RWPE2 (cell line): Measurements from ENCODE around the gene HELZ.

Source experiments
- ATAC-seq: fragments of 200-7000 bp; cut with Tn5 transposase; 3 replicates; pipeline ENCODE4 v1.9.1; 2021; ENCODE audit warnings: low read depth
- DNase-seq: peaks from one replicate; pipeline ENCODE4 v3.0.0-alpha.2; 2020; ENCODE audit warnings: low spot score
- H3K27ac ChIP-seq: fragments of 450-650 bp; 2 replicates; pipeline ENCODE4 v1.5.1; 2017; ENCODE audit warnings: mild to moderate bottlenecking; ENCODE audit not compliant: poor library complexity, severe bottlenecking
- H3K27me3 ChIP-seq: fragments of 250-450 bp; sonication (Bioruptor Pico); 2 replicates; pipeline ENCODE4 v1.5.1; 2021; ENCODE audit warnings: mild to moderate bottlenecking, moderate library complexity; ENCODE audit not compliant: insufficient read depth, poor library complexity, severe bottlenecking
- H3K36me3 ChIP-seq: fragments of 250-450 bp; sonication (Bioruptor Pico); 2 replicates; pipeline ENCODE4 v1.5.1; 2020; ENCODE audit warnings: low read depth, mild to moderate bottlenecking, moderate library complexity
- H3K4me1 ChIP-seq: fragments of 250-450 bp; sonication (Bioruptor Pico); 2 replicates; pipeline ENCODE4 v1.5.1; 2021; ENCODE audit warnings: mild to moderate bottlenecking, moderate library complexity; ENCODE audit not compliant: insufficient read depth, poor library complexity, severe bottlenecking
- H3K4me3 ChIP-seq: fragments of 250-450 bp; sonication (Bioruptor Pico); 2 replicates; pipeline ENCODE4 v1.5.1; 2021; ENCODE audit warnings: mild to moderate bottlenecking, moderate library complexity; ENCODE audit not compliant: severe bottlenecking
- H3K9me3 ChIP-seq: fragments of 250-450 bp; sonication (Bioruptor Pico); 2 replicates; pipeline ENCODE4 v1.5.1; 2021; ENCODE audit warnings: mild to moderate bottlenecking, moderate library complexity; ENCODE audit not compliant: severe bottlenecking
- TF ChIP-seq, protein P1 (sequence below): fragments of 450-650 bp; IDR thresholded peaks from one replicate; pipeline ENCODE4 v1.5.1; 2017; ENCODE audit warnings: mild to moderate bottlenecking, moderate library complexity; ENCODE audit not compliant: poor library complexity, severe bottlenecking

Gene HELZ

DNA sequence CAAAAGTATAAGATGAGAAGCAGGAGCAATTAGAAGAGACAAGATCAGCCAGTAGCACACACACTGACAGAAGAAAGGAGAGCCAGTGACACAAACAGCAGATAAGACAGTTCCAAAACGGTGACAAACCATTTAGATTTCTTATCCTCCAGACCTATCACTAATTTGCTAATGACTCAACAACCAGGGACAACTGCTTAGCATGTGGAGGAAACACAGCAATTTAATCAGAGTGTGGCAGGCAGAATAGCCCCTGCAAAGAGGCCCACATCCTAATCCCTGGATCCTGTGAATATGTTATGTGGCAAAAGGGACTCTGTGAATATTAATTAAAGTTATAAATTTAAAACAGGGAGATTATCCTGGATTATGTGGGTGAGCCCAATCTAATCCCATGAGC lies 119.6 kb downstream of the HELZ start:
- H3K4me3 ChIP-seq = no peak overlapping the region
- no peaks in the 10 kb centered on the region for H3K9me3 ChIP-seq
- DNase-seq (no peak), ATAC-seq (no peak)
- H3K27ac ChIP-seq = no peak overlapping the region
- no peaks in the 10 kb centered on the region for H3K4me1 ChIP-seq
- no peaks in the 10 kb centered on the region for H3K27me3 ChIP-seq
- H3K36me3 ChIP-seq = peaks cover 94% of the 10 kb centered on the region
- TF ChIP-seq, protein P1, sequence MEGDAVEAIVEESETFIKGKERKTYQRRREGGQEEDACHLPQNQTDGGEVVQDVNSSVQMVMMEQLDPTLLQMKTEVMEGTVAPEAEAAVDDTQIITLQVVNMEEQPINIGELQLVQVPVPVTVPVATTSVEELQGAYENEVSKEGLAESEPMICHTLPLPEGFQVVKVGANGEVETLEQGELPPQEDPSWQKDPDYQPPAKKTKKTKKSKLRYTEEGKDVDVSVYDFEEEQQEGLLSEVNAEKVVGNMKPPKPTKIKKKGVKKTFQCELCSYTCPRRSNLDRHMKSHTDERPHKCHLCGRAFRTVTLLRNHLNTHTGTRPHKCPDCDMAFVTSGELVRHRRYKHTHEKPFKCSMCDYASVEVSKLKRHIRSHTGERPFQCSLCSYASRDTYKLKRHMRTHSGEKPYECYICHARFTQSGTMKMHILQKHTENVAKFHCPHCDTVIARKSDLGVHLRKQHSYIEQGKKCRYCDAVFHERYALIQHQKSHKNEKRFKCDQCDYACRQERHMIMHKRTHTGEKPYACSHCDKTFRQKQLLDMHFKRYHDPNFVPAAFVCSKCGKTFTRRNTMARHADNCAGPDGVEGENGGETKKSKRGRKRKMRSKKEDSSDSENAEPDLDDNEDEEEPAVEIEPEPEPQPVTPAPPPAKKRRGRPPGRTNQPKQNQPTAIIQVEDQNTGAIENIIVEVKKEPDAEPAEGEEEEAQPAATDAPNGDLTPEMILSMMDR = no peak

DNA sequence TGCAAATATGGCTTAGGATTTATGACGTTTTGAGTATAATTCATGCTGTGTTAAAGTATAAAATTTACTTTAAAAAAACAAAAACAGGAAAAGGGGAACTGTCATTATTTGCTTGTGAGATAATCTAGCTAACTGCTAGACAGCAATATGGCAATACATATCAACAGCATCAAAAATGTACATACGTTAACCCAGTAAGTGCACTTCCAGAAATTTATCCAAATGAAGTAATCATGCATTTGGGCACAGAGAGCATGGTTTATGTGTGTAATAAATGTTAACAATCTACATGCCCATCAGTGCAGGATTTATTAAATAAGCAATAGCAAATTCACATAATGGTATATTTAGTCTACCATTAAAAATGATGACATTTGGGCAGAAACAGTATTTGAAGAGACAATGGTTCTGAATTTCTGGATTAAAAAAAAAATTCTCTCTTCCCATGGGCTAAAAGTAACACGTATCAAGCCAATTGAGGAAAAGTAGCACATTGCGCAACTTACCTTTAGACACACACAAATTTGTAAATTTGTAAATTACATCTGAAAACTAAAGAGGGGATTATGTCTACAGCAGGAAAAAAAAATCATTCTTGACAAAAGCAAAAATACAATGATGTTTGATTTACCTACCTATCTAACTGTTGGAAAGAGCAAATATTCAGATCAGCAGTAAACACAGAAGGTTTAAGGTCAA lies 120.4 kb downstream of the HELZ start:
- Histone ChIP-seq H3K36me3 (peaks cover 94% of the 10 kb centered on the region), H3K27ac (no peak overlapping the region), H3K4me1 (no peaks in the 10 kb centered on the region), H3K9me3 (no peaks in the 10 kb centered on the region), H3K4me3 (no peak overlapping the region), H3K27me3 (no peaks in the 10 kb centered on the region)
- ATAC-seq (no peak), DNase-seq (no peak)
- TF ChIP-seq, protein P1 = no peak

GRCh38 chr17:67123699-67124098 lies 121.3 kb downstream of the HELZ start:
- TF ChIP-seq, protein P1 = no peak

DNA sequence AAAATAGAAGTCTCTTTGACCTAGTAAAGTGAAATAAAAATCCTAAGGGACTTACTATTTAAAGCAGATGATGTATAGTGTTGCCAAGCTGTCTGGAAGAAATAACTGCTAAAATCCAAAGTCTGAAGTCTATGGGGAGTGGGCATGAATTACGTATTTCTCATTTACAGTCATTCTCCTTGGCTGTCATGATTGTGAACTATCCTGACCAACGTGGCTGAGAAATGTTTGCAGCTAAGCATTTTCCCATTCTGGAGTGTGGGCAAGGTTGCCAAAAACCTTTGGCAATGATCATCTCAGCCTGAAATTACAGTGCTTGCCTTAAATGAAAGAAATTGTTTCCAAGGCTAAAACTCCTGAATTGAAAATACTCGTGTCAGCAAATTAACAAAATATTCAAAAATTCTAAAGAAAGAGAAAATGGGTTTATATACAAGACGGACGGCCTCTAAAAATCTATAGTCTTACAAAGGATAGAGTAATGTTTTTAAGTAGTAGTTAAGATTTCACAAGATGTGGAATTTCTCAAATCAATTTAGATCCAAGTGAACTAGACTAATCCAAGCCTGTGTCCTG lies 123.6 kb downstream of the HELZ start:
- H3K36me3 ChIP-seq = peaks cover 93% of the 10 kb centered on the region
- TF ChIP-seq, protein P1 = no peak

More at GRCh38 chr17:67123699-67124098, 121.3 kb downstream of the HELZ start:
- DNase-seq (no peak), ATAC-seq (no peak)
- Histone ChIP-seq H3K9me3 (no peaks in the 10 kb centered on the region), H3K27ac (no peak overlapping the region), H3K27me3 (no peaks in the 10 kb centered on the region), H3K36me3 (peaks cover 94% of the 10 kb centered on the region), H3K4me3 (no peak overlapping the region), H3K4me1 (no peaks in the 10 kb centered on the region)

GRCh38 chr17:67119102-67119501 lies 125.9 kb downstream of the HELZ start:
- ATAC-seq = no peak
- Histone ChIP-seq H3K36me3 (peaks cover 95% of the 10 kb centered on the region), H3K4me1 (no peaks in the 10 kb centered on the region), H3K9me3 (peaks cover 3% of the 10 kb centered on the region), H3K27ac (no peak overlapping the region), H3K27me3 (no peaks in the 10 kb centered on the region), H3K4me3 (no peak overlapping the region)
- TF ChIP-seq, protein P1 = no peak
- no peak for DNase-seq

More for the DNA sequence above, 123.6 kb downstream of the HELZ start:
- no peaks in the 10 kb centered on the region for H3K4me1 ChIP-seq
- DNase-seq (no peak), ATAC-seq (no peak)
- peaks cover under 1% of the 10 kb centered on the region for H3K9me3 ChIP-seq
- no peak overlapping the region for H3K27ac ChIP-seq
- no peaks in the 10 kb centered on the region for H3K27me3 ChIP-seq
- H3K4me3 ChIP-seq = no peak overlapping the region
